Measurements from ENCODE around the gene HHATL. TPM values are rescaled to one million over a fixed set of nuclear protein-coding genes. Genes with fewer than 3 reads are reported as not detected.
A peak's percentile ranks its signal among the peaks of the same experiment; 100 is the strongest.

Gene HHATL
- polyA plus RNA-seq, 3 donors, result not detected

DNA sequence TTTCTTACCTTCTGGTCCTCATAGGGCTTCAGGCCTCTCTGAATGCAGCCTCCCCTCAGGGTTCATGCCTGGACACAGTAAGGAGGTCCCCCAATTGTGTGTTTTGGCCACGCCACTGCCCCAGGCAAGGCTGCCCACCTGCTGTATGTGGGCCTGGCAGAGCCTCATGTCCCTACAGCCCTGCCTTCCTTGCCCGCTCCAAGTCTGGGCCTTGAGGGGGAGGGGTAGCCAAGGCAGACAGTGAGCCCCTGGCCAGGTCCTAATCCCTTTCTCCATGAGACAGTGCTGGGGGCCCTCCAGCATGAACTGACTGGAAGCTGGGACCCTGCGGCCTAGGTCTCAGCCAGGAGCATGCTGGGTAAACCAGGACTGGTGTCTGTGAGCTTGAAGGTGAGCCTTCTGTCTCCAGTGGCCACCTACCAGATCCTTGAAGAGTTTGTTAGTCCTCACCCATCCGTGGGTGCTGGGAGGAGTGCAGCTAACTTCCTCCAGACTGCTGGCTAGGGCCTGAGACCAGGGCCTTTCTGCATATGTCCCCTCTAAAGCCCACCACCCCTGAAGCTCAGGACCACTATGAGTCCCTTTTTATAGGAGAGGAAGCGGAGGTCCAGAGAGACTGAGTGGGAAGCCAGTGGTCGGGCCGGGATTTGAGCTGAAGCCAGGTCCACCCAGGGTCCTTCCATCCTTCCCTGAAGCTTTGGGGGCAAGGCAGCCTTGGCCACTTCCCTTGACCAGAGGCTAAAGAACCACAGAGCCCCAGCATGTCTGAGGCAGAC is 40.4 kb downstream of the HHATL start:
- Histone ChIP-seq H4K20me1 (ENCODE audit: insufficient read depth, low read length) (peaks cover 14% of the 10 kb centered on the region), H3K9ac (ENCODE audit: insufficient read depth, low read length, poor library complexity, severe bottlenecking) (no peak overlapping the region), H3K9me3 (replicated peaks in 1 of 2; ENCODE audit: control insufficient read depth in 1 of 2, insufficient read depth in 1 of 2, low read length in 2 of 2) (no peaks in the 10 kb centered on the region), H2AFZ (ENCODE audit: insufficient read depth, low read depth, low read length, poor library complexity, severe bottlenecking) (no peak overlapping the region), H3K79me2 (ENCODE audit: insufficient read depth, low read length) (peaks cover 4% of the 10 kb centered on the region), H3K27me3 (ENCODE audit: control insufficient read depth in 2 of 2, insufficient read depth in 2 of 2, low read length in 2 of 2) (no peaks in the 10 kb centered on the region), H3K36me3 (replicated peaks in 1 of 2; ENCODE audit: control insufficient read depth in 1 of 2, insufficient read depth in 2 of 2, low read length in 2 of 2) (peaks cover 8 to 36% of the 10 kb centered on the region in 2 donors), H3K27ac (ENCODE audit: low read depth in 1 of 2, low read length in 2 of 2) (no peak overlapping the region), H3K4me2 (replicated peaks; ENCODE audit: extremely low read depth, low read length, poor library complexity, severe bottlenecking) (no peak overlapping the region), H3K4me1 (ENCODE audit: control insufficient read depth in 1 of 2, insufficient read depth in 2 of 2, low read length in 2 of 2) (peaks cover 9 to 18% of the 10 kb centered on the region in 2 donors), H3K4me3 (replicated peaks in 1 of 3; ENCODE audit: low read depth in 2 of 3, low read length in 3 of 3) (no peak overlapping the region)
- intact Hi-C loops (cut with micrococcal nuclease), result no loop called here
- H3K4me3 Mint-ChIP-seq, result no peak overlapping the region
- WGBS (ENCODE audit: insufficient coverage), result 97% methylated on average over 4 of the region's 7 CpGs
- peaks cover 23% of the 10 kb centered on the region for H3K4me1 Mint-ChIP-seq
- peaks cover 0 to 3% (median 1%) of the 10 kb centered on the region in 3 donors for H3K27me3 Mint-ChIP-seq (ENCODE audit: low read depth in 3 of 3)
- peaks cover 22 to 49% of the 10 kb centered on the region in 2 donors for H3K36me3 Mint-ChIP-seq
- TF ChIP-seq, protein P1, sequence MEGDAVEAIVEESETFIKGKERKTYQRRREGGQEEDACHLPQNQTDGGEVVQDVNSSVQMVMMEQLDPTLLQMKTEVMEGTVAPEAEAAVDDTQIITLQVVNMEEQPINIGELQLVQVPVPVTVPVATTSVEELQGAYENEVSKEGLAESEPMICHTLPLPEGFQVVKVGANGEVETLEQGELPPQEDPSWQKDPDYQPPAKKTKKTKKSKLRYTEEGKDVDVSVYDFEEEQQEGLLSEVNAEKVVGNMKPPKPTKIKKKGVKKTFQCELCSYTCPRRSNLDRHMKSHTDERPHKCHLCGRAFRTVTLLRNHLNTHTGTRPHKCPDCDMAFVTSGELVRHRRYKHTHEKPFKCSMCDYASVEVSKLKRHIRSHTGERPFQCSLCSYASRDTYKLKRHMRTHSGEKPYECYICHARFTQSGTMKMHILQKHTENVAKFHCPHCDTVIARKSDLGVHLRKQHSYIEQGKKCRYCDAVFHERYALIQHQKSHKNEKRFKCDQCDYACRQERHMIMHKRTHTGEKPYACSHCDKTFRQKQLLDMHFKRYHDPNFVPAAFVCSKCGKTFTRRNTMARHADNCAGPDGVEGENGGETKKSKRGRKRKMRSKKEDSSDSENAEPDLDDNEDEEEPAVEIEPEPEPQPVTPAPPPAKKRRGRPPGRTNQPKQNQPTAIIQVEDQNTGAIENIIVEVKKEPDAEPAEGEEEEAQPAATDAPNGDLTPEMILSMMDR (IDR thresholded peaks at IDR 0.05), result no peak
- no peak overlapping the region for H3K27ac Mint-ChIP-seq
- no peak for DNase-seq
- H3K9me3 Mint-ChIP-seq, result peaks cover 0 to 3% (median 0%) of the 10 kb centered on the region in 7 donors

- Mint-ChIP-seq H3K4me1 (peaks cover 24% of the 10 kb centered on the region), H3K36me3 (peaks cover 22 to 49% of the 10 kb centered on the region in 2 donors), H3K27me3 (ENCODE audit: low read depth in 3 of 3) (peaks cover 0 to 3% (median 1%) of the 10 kb centered on the region in 3 donors), H3K27ac (peak overlapping the region in 1 of 7 donors; percentile 15), H3K4me3 (no peak overlapping the region), H3K9me3 (peaks cover 0 to 3% (median 0%) of the 10 kb centered on the region in 7 donors)
- Histone ChIP-seq H3K4me1 (ENCODE audit: control insufficient read depth in 1 of 2, insufficient read depth in 2 of 2, low read length in 2 of 2) (peaks cover 9 to 22% of the 10 kb centered on the region in 2 donors), H2AFZ (ENCODE audit: insufficient read depth, low read depth, low read length, poor library complexity, severe bottlenecking) (no peak overlapping the region), H4K20me1 (ENCODE audit: insufficient read depth, low read length) (peaks cover 17% of the 10 kb centered on the region), H3K9ac (ENCODE audit: insufficient read depth, low read length, poor library complexity, severe bottlenecking) (no peak overlapping the region), H3K4me3 (replicated peaks in 1 of 3; ENCODE audit: low read depth in 2 of 3, low read length in 3 of 3) (no peak overlapping the region), H3K4me2 (replicated peaks; ENCODE audit: extremely low read depth, low read length, poor library complexity, severe bottlenecking) (no peak overlapping the region), H3K9me3 (replicated peaks in 1 of 2; ENCODE audit: control insufficient read depth in 1 of 2, insufficient read depth in 1 of 2, low read length in 2 of 2) (no peaks in the 10 kb centered on the region), H3K36me3 (replicated peaks in 1 of 2; ENCODE audit: control insufficient read depth in 1 of 2, insufficient read depth in 2 of 2, low read length in 2 of 2) (peaks cover 8 to 36% of the 10 kb centered on the region in 2 donors), H3K27me3 (ENCODE audit: control insufficient read depth in 2 of 2, insufficient read depth in 2 of 2, low read length in 2 of 2) (no peaks in the 10 kb centered on the region), H3K27ac (ENCODE audit: low read depth in 1 of 2, low read length in 2 of 2) (no peak overlapping the region), H3K79me2 (ENCODE audit: insufficient read depth, low read length) (peaks cover 6% of the 10 kb centered on the region)
- TF ChIP-seq, protein P1 (IDR thresholded peaks at IDR 0.05), result no peak
- no peak for DNase-seq
- WGBS (ENCODE audit: insufficient coverage), result 98% methylated on average over 4 of the region's 5 CpGs
- intact Hi-C loops (cut with micrococcal nuclease), result no loop called here
Measured at GRCh38 chr3:42661593-42662022, 41.0 kb downstream of the HHATL start.

All from CD14-positive monocyte (primary cell).